NCI-H345 treated with DMSO at 0.1 percent for 48 hours (cell line): ENCODE measurements around the gene NBEAL1.
"Not testable (repeated sequence)": the region's sequence is repeated elsewhere in the genome, so short reads cannot be mapped to it uniquely, and the experiment has no call there.

Experiments
- DNase-seq: peaks from one replicate; lab custom pipeline; 2025; ENCODE audit not compliant: unreplicated experiment; lab: John Stamatoyannopoulos, UW

The NBEAL1 gene

GRCh38 chr2:203038586-203038985 lies 23.9 kb downstream of the NBEAL1 start:
- no peak for DNase-seq

GRCh38 chr2:203039211-203039610 lies 24.5 kb downstream of the NBEAL1 start:
- not testable (repeated sequence) for DNase-seq

DNA sequence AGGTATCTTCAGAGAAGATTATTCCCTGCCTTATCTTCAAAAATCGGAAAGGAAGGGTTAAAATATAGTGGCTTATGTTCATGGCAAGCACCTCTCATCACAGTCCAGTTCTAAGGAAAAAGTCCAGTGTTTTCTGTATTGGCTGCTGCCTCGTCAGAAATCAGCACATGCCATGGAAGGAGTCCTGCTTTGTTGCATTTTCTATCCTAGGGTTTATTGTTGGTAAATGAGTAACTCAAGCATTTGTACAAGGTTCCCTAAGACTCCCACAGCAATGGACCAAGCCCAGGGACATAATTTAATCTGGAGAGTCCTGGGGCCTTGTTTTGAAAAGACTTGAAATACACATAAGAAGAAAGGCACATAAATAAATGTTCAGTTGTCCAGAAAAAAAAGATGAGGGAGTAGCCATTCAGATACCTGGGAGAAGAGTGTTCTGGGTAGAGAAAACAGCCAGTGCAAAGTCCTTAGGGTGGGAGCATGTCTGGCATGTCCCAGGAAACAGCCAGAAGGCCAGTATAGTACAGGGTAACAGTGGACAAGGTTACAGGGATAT lies 26.4 kb downstream of the NBEAL1 start:
- DNase-seq, result no peak

- DNase-seq, result no peak
Observed at GRCh38 chr2:203042178-203042577, 27.5 kb downstream of the NBEAL1 start.

GRCh38 chr2:203043226-203043625 lies 28.6 kb downstream of the NBEAL1 start:
- no peak for DNase-seq

- no peak for DNase-seq
Observed at GRCh38 chr2:203045867-203046266, 31.2 kb downstream of the NBEAL1 start.

- no peak for DNase-seq
Observed at GRCh38 chr2:203052539-203052938, 37.9 kb downstream of the NBEAL1 start.

- no peak for DNase-seq
Observed at GRCh38 chr2:203059567-203060240, 45.0 kb downstream of the NBEAL1 start.

DNA sequence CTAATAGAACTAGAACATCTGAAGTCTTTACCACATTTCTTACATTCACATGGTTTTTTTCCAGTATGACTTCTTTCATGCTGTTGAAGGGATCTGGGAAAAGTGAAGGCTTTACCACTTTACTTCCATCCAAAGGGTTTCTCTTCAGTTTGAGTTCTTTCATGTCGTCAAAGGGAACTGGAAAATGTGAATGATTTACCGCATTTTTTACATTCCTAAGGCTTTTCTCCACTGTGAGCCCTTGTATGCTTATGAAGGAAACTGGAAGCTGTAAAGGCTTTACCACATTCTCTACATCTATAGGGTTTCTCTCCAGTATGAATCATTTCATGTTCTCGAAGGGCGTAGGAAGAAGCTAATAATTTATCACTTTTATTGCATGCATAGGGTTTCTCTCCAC lies 46.7 kb downstream of the NBEAL1 start:
- no peak for DNase-seq

DNA sequence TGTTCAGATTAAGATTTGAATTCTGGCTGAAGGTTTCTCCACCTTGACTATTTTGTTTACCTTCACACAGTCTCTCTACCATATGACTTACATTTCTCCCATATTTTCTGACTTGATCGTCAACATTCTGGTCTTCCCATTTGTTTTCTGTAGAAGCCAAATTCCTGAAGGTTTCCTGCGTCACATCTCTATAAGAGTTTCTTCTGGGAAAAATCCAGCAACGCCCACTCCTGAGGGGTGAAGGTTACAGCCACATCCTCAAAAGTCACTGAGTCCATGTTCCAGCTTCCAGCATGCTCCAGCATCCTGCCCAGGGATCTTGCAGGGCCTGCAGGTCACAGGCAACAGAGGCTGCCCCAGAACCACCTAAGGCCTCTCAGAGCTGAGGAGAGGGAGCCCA lies 47.5 kb downstream of the NBEAL1 start:
- no peak for DNase-seq

DNA sequence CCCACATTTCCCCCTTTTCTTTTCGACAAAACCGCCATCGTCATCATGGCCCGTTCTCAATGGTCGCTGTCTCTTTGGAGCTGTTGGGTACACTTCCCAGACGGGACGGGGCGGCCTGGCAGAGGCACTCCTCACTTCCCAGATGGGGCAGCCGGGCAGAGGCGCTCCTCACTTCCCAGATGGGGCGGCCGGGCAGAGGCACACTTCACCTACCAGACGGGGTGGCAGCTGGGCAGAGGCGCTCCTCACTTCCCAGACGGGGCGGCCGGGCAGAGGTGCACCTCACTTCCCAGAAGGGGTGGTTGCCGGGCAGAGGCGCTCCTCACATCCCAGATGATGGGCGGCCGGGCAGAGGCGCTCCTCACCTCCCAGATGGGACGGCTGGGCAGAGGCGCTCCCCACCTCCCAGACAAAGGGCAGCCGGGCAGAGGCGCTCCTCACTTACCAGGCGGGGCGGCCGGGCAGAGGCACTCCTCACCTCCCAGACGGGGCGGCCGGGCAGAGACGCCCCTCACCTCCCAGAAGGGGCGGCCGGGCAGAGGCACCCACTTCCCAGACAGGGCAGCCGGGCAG lies 51.9 kb downstream of the NBEAL1 start:
- not testable (repeated sequence) for DNase-seq

- no peak for DNase-seq
Observed at GRCh38 chr2:203070701-203071100, 56.0 kb downstream of the NBEAL1 start.

DNA sequence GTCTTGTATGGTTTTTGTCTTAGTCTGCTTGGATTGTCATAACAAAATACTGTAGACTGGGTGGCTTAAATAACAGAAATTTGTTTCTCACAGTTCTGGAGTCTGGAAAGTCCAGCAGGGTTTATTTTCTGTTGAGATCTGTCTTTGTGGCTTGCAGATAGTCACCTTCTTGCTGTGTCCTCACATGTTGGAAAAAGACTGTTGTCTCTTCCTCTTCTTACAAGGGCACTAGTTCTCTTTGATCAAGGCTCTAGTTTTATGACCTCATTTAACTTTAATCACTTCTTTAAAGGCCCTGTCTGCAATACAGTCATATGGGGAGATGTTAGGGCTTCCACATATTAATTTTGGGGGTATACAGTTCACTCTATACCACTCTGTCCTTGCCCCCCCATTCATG lies 56.5 kb downstream of the NBEAL1 start:
- no peak for DNase-seq

DNA sequence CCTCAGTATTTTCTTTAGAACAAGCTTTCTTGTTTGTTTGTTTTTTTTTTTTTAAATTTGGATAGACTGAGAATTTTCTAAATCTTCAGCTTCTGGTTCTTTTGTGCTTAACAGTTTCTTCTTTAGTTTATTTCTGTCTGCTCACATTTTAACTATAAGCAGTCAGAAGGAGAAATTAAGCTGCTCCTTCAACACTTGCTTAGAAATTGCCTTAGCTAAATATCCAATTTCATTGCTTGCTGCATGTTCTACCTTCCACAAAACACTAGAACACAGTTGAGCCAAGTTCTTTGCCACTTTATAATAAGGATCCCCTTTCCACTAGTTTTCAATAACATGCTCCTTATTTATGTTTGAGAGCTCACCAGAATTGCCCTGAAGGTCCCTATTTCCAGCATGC lies 57.7 kb downstream of the NBEAL1 start:
- DNase-seq, result no peak

- no peak for DNase-seq
Observed at GRCh38 chr2:203077451-203077850, 62.8 kb downstream of the NBEAL1 start.

GRCh38 chr2:203080447-203081045 lies 65.9 kb downstream of the NBEAL1 start:
- no peak for DNase-seq

DNA sequence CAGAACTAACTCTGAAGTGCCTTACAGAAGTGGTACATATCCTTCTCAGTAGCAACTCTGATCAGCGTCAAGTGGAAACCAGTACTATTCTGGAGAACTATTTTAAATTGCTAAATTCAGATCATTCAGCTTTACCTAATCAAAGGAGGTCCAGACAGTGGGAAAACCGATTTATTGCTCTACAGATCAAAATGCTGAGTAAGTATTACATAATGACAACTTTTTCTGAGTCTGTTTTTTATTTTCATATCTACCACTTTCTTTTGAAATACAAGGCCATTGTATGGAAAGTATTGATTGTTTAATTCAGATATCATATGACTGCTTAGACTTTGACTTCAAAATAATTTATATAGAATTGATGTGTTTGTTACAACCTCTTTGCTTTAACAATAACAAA lies 68.7 kb downstream of the NBEAL1 start:
- DNase-seq, result no peak

DNA sequence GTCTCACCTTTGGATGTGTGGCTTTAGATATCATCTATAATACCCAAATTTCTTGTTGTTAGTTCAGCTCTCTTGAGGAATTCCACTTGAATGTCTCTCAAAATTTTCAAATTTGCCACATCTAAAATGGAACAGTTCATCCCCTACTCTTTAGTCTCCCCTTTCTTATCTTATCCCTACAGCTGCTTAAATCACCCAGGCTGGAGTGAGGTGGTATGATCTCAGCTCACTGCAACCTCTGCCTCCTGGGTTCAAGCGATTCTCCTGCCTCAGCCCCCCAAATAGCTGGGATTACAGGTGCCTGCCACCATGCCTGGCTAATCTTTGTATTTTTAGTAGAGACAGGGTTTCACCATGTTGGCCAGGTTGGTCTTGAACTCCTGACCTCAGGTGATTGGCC lies 71.7 kb downstream of the NBEAL1 start:
- DNase-seq, result not testable (repeated sequence)

DNA sequence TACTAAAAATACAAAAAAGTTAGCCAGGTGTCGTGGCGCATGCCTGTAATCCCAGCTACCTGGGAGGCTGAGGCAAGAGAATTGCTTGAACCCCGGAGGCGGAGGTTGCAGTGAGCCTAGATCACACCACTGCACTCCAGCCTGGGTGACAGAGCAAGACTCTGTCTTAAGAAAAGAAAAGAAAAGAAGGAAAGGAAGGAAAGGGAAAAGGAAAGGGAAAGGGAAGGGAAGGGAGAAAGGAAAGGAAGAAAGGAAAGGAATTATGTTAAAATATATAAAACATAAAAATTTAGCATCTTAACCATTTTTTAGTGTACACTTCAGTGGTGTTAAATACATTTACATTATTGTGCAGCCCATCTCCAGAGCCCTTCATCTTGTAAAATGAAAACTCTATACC lies 76.0 kb downstream of the NBEAL1 start:
- not testable (repeated sequence) for DNase-seq

DNA sequence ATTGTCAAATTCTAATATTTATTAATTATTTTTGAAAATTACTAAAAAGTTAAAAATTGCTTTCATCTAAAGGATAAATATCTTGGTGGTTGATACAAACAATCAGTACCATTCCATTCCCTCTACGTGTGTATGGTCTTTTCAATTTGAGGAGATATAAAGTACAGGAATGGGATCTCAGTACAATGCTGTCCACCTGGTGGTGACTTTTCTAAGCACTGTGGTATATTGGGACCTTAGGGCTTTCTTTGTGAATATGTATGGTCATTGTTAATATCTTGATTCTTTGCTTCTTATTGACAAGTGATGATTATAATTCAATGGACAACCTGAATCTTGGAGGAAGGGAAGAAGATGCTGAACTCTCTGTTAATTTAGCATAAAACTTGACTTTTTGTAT lies 83.1 kb downstream of the NBEAL1 start:
- DNase-seq, result peak; percentile 1

GRCh38 chr2:203102357-203102756 lies 87.7 kb downstream of the NBEAL1 start:
- not testable (repeated sequence) for DNase-seq

DNA sequence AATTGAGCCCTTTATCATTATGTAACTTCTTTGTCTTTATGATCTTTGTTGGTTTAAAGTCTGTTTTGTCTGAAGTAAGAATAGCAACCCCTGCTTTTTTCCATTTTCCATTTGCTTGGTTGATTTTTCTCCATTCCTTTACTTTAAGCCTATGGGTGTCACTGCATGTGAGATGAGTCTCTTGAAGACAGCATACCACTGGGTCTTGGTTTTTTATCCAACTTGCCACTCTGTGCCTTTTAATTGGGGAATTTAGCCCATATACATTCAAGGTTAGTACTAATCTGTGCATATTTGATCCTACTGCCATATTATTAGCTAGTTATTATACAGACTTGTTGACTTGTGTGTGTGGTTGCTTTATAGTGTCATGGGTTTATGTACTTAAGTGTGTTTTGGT lies 89.6 kb downstream of the NBEAL1 start:
- no peak for DNase-seq
